HEK293 (cell line): ENCODE measurements around the gene QRICH2.

ENCODE experiments used
- CTCF ChIA-PET: fragments of 350-600 bp; formaldehyde crosslinking; extraction: SDS; loops from one replicate; lab custom pipeline; 2021; ENCODE audit warnings: antibody characterized with exemption; lab: Yijun Ruan, JAX
- POLR2A ChIA-PET: fragments of 300-600 bp; formaldehyde crosslinking; extraction: SDS; loops from one replicate; lab custom pipeline; 2020; ENCODE audit warnings: antibody characterized with exemption, inconsistent platforms; lab: Yijun Ruan, JAX
- H3K27ac ChIP-seq: fragments of 200-500 bp; sonication (Bioruptor generic); 2 replicates; pipeline ENCODE4 v1.5.1; 2014; ENCODE audit warnings: low read depth, low read length, control low read depth, inconsistent platforms; ENCODE audit errors: extremely low read depth
- H3K36me3 ChIP-seq, 2 experiments: fragments of 200-500 bp in 1 of 2; sonication (Bioruptor generic) in 1 of 2; 1 replicate in 1 of 2; 2 replicates in 1 of 2; pipeline ENCODE4 v1.5.1; 2014 to 2017; ENCODE audit warnings: inconsistent platforms in 2 of 2, low read length in 2 of 2; ENCODE audit not compliant: control insufficient read depth in 2 of 2, insufficient read depth in 1 of 2
- H3K4me1 ChIP-seq: fragments of 200-500 bp; sonication (Bioruptor generic); 2 replicates; pipeline ENCODE4 v1.5.1; 2014; ENCODE audit warnings: mild to moderate bottlenecking, low read length, inconsistent platforms; ENCODE audit not compliant: control insufficient read depth, insufficient read depth
- H3K4me3 ChIP-seq: 2 replicates; pipeline ENCODE4 v1.5.1; 2011; ENCODE audit warnings: low read depth, mild to moderate bottlenecking, control low read depth, low read length, moderate library complexity
- H3K9me3 ChIP-seq: fragments of 200-500 bp; sonication (Bioruptor generic); 2 replicates; pipeline ENCODE4 v1.5.1; 2014; ENCODE audit warnings: low read depth, low read length, inconsistent platforms; ENCODE audit not compliant: control insufficient read depth, insufficient read depth
- KLF1 ChIP-seq: fragments of 450-650 bp; formaldehyde crosslinking; IDR thresholded peaks from 2 replicates; pipeline ENCODE4 v1.5.1; 2016; ENCODE audit warnings: missing biosample characterization, missing genetic modification characterization
- PRDM1 ChIP-seq: fragments of 450-650 bp; formaldehyde crosslinking; IDR thresholded peaks from 2 replicates; pipeline ENCODE4; 2016; ENCODE audit warnings: missing biosample characterization, missing genetic modification characterization
- TCF7L2 ChIP-seq: IDR thresholded peaks from 2 replicates; pipeline ENCODE4 v1.6.1; 2011; ENCODE audit warnings: low read depth, mild to moderate bottlenecking, inconsistent platforms, low read length, moderate library complexity, borderline replicate concordance
- ZBTB48 ChIP-seq: fragments of 450-650 bp; formaldehyde crosslinking; IDR thresholded peaks from 2 replicates; pipeline ENCODE4 v1.5.1; 2016; ENCODE audit warnings: missing biosample characterization, missing genetic modification characterization
- ZEB2 ChIP-seq: fragments of 450-650 bp; formaldehyde crosslinking; IDR thresholded peaks from 2 replicates; pipeline ENCODE4 v1.5.1; 2016; ENCODE audit warnings: missing biosample characterization, missing genetic modification characterization
- ZFP41 ChIP-seq: fragments of 450-650 bp; formaldehyde crosslinking; IDR thresholded peaks from 2 replicates; pipeline ENCODE4 v1.5.1; 2016; ENCODE audit warnings: missing biosample characterization, missing genetic modification characterization, borderline replicate concordance
- ZIC2 ChIP-seq: fragments of 450-650 bp; formaldehyde crosslinking; IDR thresholded peaks from 2 replicates; pipeline ENCODE4 v1.5.1; 2016; ENCODE audit warnings: missing biosample characterization, missing genetic modification characterization
- ZNF140 ChIP-seq: fragments of 450-650 bp; formaldehyde crosslinking; IDR thresholded peaks from 2 replicates; pipeline ENCODE4 v1.5.1; 2016; ENCODE audit warnings: missing biosample characterization, missing genetic modification characterization
- ZNF335 ChIP-seq: fragments of 450-650 bp; formaldehyde crosslinking; conservative IDR thresholded peaks from 2 replicates; pipeline ENCODE4 v1.5.1; 2016; ENCODE audit warnings: missing biosample characterization, missing genetic modification characterization
- ZNF544 ChIP-seq: fragments of 450-650 bp; formaldehyde crosslinking; IDR thresholded peaks from 2 replicates; pipeline ENCODE4 v1.5.0; 2017; ENCODE audit warnings: missing biosample characterization, missing genetic modification characterization
- ZNF549 ChIP-seq: fragments of 450-650 bp; IDR thresholded peaks from 2 replicates; pipeline ENCODE4 v1.5.1; 2018; ENCODE audit warnings: missing biosample characterization, missing genetic modification characterization, mild to moderate bottlenecking, inconsistent platforms, moderate library complexity
- ZNF585B ChIP-seq: fragments of 450-650 bp; formaldehyde crosslinking; IDR thresholded peaks from 2 replicates; pipeline ENCODE4 v1.5.1; 2016; ENCODE audit warnings: missing biosample characterization, missing genetic modification characterization
- ZNF707 ChIP-seq: fragments of 450-650 bp; formaldehyde crosslinking; IDR thresholded peaks from 2 replicates; pipeline ENCODE4 v1.5.1; 2016; ENCODE audit warnings: missing biosample characterization, missing genetic modification characterization
- ZNF747 ChIP-seq: fragments of 450-650 bp; formaldehyde crosslinking; IDR thresholded peaks from 2 replicates; pipeline ENCODE4 v1.5.1; 2016; ENCODE audit warnings: missing biosample characterization, missing genetic modification characterization
- ZNF776 ChIP-seq: fragments of 450-650 bp; formaldehyde crosslinking; IDR thresholded peaks from 2 replicates; pipeline ENCODE4 v1.5.0; 2017; ENCODE audit warnings: missing biosample characterization, missing genetic modification characterization, borderline replicate concordance
- ZXDB ChIP-seq: fragments of 450-650 bp; formaldehyde crosslinking; IDR thresholded peaks from 2 replicates; pipeline ENCODE4 v1.5.1; 2016; ENCODE audit warnings: missing biosample characterization, missing genetic modification characterization
- TF ChIP-seq, protein P1 (sequence below): fragments of 450-650 bp; formaldehyde crosslinking; conservative IDR thresholded peaks from 2 replicates; pipeline ENCODE4 v1.5.1; 2016; ENCODE audit warnings: low read depth, missing biosample characterization, missing genetic modification characterization
- TF ChIP-seq, protein P2 (sequence below): fragments of 450-650 bp; formaldehyde crosslinking; IDR thresholded peaks from 2 replicates; pipeline ENCODE4 v1.5.1; 2016; ENCODE audit warnings: missing biosample characterization, missing genetic modification characterization
- TF ChIP-seq, protein P3 (sequence below): fragments of 450-650 bp; formaldehyde crosslinking; IDR thresholded peaks from 2 replicates; pipeline ENCODE4 v1.5.1; 2016; ENCODE audit warnings: missing biosample characterization, missing genetic modification characterization
- TF ChIP-seq, protein P4 (sequence below): fragments of 450-650 bp; formaldehyde crosslinking; IDR thresholded peaks from 2 replicates; pipeline ENCODE4 v1.5.1; 2016; ENCODE audit warnings: missing biosample characterization, missing genetic modification characterization
- TF ChIP-seq, protein P5 (sequence below): IDR thresholded peaks from 2 replicates; pipeline ENCODE4 v1.6.1; 2011; ENCODE audit warnings: mild to moderate bottlenecking, low read depth, low read length, borderline replicate concordance

QRICH2 gene

DNA sequence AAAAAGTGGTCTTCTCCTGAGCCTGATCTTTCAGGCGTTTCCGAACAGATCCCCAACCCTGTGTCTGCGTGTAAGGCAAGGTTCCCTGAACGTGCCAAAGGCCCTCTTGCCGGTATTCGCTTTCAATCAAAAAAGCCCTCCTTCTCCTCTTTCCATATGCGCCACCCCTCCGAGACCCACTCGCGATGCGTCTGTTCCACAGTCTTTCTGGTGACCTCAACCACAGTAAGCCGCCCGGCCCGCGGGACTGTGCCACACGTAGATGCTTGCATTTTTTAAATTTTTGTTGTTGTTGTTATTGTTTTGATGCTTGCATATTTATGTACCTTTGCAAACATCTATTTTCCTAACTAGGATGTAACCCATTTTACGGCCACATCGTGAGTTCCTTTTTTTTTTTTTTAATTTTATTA lies 46.2 kb upstream of the QRICH2 start (continued):
- TF ChIP-seq, protein P1, sequence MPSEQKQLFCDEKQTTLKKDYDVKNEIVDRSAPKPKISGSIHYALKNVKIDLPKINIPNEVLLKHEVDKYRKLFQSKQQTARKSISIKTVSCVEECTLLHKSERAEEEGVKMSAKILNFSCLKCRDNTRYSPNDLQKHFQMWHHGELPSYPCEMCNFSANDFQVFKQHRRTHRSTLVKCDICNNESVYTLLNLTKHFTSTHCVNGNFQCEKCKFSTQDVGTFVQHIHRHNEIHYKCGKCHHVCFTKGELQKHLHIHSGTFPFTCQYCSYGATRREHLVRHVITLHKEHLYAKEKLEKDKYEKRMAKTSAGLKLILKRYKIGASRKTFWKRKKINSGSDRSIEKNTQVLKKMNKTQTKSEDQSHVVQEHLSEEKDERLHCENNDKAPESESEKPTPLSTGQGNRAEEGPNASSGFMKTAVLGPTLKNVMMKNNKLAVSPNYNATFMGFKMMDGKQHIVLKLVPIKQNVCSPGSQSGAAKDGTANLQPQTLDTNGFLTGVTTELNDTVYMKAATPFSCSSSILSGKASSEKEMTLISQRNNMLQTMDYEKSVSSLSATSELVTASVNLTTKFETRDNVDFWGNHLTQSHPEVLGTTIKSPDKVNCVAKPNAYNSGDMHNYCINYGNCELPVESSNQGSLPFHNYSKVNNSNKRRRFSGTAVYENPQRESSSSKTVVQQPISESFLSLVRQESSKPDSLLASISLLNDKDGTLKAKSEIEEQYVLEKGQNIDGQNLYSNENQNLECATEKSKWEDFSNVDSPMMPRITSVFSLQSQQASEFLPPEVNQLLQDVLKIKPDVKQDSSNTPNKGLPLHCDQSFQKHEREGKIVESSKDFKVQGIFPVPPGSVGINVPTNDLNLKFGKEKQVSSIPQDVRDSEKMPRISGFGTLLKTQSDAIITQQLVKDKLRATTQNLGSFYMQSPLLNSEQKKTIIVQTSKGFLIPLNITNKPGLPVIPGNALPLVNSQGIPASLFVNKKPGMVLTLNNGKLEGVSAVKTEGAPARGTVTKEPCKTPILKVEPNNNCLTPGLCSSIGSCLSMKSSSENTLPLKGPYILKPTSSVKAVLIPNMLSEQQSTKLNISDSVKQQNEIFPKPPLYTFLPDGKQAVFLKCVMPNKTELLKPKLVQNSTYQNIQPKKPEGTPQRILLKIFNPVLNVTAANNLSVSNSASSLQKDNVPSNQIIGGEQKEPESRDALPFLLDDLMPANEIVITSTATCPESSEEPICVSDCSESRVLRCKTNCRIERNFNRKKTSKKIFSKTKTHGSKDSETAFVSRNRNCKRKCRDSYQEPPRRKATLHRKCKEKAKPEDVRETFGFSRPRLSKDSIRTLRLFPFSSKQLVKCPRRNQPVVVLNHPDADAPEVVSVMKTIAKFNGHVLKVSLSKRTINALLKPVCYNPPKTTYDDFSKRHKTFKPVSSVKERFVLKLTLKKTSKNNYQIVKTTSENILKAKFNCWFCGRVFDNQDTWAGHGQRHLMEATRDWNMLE (tag by site-specific recombination), result no peak
- TF ChIP-seq ZNF335 (peak; percentile 96), ZNF585B (tag by site-specific recombination) (no peak)

DNA sequence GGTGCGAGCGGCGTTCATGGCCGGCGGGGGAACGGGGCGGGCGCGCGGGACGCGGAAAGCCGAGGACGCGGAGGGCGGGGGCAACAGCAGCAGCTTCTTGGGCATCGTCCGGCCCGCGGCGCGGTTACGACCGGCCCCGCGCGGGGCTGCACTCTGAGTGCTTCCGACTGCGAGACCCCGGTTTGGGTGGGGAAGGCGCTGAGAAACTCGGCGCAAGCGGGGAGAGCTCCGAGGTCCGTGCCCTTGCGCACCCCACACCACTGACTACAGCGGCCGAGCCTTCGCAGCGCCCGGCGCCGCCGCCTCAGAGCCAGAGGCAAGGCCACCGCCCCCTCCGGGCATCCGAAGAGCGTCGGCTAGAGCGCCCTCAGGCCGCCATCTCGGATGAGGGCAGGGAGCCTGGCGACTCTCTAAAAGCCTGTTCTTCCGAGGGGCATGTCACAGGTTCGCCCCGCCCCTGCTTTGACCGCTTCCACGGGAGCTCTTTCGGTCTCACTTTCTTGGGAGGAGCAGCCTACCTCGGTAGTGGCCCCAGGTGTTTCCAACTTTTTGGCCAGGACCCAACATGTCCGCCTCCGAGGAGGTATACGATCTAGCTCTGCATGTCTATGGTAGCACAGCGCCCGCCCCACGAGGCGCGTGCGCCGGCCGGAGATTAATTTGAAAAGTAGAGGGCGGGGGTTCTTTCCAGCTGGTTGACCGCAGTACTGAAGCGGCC lies 45.7 kb upstream of the QRICH2 start, which contains the start of gene PRPSAP1:
Gene PRPSAP1, minus strand, starts transcription at position 318 of the 718 bp plus-strand sequence. Its CDS starts 213 bp downstream, at position 105.
- peak within 1 kb of the TSS; percentile 96 for H3K27ac ChIP-seq
- H3K4me3 ChIP-seq, result peak within 1 kb of the TSS; percentile 90
- ChIA-PET CTCF (interaction anchor here (0.6 to 3.5 kb wide), 13 partner anchors 9 to 753 kb away, joined by 3 to 38 read pairs (median 3); partner anchors contain the start of gene SPHK1), POLR2A (interaction anchor here (0.5 to 2.9 kb wide), 38 partner anchors 9 to 735 kb away, joined by 3 to 51 read pairs (median 4); partner anchors contain the start of genes FBF1, SPHK1, UBALD2 and UBE2O)
- H3K36me3 ChIP-seq, result peaks cover 4 to 9% of the 10 kb centered on the region in 2 experiments; a peak in 2 of 3 replicates
- no peaks in the 10 kb centered on the region for H3K9me3 ChIP-seq
- peaks cover 12% of the 10 kb centered on the region; the same call in 1 of the 2 replicates for H3K4me1 ChIP-seq
- TF ChIP-seq, protein P2, sequence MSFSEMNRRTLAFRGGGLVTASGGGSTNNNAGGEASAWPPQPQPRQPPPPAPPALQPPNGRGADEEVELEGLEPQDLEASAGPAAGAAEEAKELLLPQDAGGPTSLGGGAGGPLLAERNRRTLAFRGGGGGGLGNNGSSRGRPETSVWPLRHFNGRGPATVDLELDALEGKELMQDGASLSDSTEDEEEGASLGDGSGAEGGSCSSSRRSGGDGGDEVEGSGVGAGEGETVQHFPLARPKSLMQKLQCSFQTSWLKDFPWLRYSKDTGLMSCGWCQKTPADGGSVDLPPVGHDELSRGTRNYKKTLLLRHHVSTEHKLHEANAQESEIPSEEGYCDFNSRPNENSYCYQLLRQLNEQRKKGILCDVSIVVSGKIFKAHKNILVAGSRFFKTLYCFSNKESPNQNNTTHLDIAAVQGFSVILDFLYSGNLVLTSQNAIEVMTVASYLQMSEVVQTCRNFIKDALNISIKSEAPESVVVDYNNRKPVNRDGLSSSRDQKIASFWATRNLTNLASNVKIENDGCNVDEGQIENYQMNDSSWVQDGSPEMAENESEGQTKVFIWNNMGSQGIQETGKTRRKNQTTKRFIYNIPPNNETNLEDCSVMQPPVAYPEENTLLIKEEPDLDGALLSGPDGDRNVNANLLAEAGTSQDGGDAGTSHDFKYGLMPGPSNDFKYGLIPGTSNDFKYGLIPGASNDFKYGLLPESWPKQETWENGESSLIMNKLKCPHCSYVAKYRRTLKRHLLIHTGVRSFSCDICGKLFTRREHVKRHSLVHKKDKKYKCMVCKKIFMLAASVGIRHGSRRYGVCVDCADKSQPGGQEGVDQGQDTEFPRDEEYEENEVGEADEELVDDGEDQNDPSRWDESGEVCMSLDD (tag by site-specific recombination), result peak; percentile 89
- TF ChIP-seq ZBTB48, result no peak
- no peak; the same call in 1 of the 2 replicates for TF ChIP-seq ZNF335
- TF ChIP-seq ZFP41 (tag by site-specific recombination), result no peak
- no peak for TF ChIP-seq TCF7L2
- no peak for TF ChIP-seq PRDM1
- peak; percentile 31; the same call in 1 of the 2 replicates for TF ChIP-seq ZIC2 (tag by site-specific recombination)
- TF ChIP-seq ZXDB (tag by site-specific recombination), result peak; percentile 94
- TF ChIP-seq, protein P3, sequence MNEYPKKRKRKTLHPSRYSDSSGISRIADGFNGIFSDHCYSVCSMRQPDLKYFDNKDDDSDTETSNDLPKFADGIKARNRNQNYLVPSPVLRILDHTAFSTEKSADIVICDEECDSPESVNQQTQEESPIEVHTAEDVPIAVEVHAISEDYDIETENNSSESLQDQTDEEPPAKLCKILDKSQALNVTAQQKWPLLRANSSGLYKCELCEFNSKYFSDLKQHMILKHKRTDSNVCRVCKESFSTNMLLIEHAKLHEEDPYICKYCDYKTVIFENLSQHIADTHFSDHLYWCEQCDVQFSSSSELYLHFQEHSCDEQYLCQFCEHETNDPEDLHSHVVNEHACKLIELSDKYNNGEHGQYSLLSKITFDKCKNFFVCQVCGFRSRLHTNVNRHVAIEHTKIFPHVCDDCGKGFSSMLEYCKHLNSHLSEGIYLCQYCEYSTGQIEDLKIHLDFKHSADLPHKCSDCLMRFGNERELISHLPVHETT (tag by site-specific recombination), result peak; percentile 99
- no peak for TF ChIP-seq ZNF776 (tag by site-specific recombination)
- TF ChIP-seq, protein P4, sequence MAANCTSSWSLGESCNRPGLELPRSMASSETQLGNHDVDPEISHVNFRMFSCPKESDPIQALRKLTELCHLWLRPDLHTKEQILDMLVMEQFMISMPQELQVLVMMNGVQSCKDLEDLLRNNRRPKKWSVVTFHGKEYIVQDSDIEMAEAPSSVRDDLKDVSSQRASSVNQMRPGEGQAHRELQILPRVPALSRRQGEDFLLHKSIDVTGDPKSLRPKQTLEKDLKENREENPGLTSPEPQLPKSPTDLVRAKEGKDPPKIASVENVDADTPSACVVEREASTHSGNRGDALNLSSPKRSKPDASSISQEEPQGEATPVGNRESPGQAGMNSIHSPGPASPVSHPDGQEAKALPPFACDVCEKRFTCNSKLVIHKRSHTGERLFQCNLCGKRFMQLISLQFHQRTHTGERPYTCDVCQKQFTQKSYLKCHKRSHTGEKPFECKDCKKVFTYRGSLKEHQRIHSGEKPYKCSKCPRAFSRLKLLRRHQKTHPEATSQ, result no peak; the same call in none of the 2 replicates
- TF ChIP-seq ZNF140 (tag by site-specific recombination), result no peak
- peak; percentile 97 for TF ChIP-seq ZEB2 (tag by site-specific recombination)
- TF ChIP-seq ZNF549, result no peak
- TF ChIP-seq KLF1, result peak; percentile 89
- TF ChIP-seq ZNF747, result no peak
- TF ChIP-seq, protein P5, sequence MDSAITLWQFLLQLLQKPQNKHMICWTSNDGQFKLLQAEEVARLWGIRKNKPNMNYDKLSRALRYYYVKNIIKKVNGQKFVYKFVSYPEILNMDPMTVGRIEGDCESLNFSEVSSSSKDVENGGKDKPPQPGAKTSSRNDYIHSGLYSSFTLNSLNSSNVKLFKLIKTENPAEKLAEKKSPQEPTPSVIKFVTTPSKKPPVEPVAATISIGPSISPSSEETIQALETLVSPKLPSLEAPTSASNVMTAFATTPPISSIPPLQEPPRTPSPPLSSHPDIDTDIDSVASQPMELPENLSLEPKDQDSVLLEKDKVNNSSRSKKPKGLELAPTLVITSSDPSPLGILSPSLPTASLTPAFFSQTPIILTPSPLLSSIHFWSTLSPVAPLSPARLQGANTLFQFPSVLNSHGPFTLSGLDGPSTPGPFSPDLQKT, result no peak
- no peak for TF ChIP-seq ZNF707
- no peak for TF ChIP-seq ZNF544
